Calu3 (cell line): ENCODE results near the gene SYNPO. TPM values are rescaled to one million over a fixed set of nuclear protein-coding genes. Genes with fewer than 3 reads are reported as not detected.
A peak's percentile ranks its signal among the peaks of the same experiment; 100 is the strongest.

Source experiments
- BruUV-seq: library from RNA; stranded (reverse); fragments of 400-500 nt; replicated peaks from 2 replicates; lab custom pipeline; 2021; lab: Mats Ljungman, UMichigan
- CTCF ChIA-PET: fragments of 300-600 bp; sonication (Branson Sonifier 250); formaldehyde crosslinking; loops from one replicate; lab custom pipeline; 2022; ENCODE audit warnings: antibody characterized with exemption; lab: Charles Lee
- DNase-seq: peaks from one replicate; pipeline ENCODE4 v3.0.0; 2022
- H3K27ac Mint-ChIP-seq: one replicate; pipeline ENCODE4 v1.8.0; 2022; ENCODE audit warnings: mixed read lengths; ENCODE audit not compliant: unreplicated experiment
- H3K27me3 Mint-ChIP-seq: one replicate; pipeline ENCODE4 v1.8.0; 2022; ENCODE audit warnings: mixed read lengths; ENCODE audit not compliant: unreplicated experiment
- H3K36me3 Mint-ChIP-seq: one replicate; pipeline ENCODE4 v1.8.0; 2022; ENCODE audit warnings: mild to moderate bottlenecking, moderate library complexity, mixed read lengths; ENCODE audit not compliant: insufficient read depth, unreplicated experiment
- H3K4me1 Mint-ChIP-seq: one replicate; pipeline ENCODE4 v1.8.0; 2022; ENCODE audit warnings: mild to moderate bottlenecking, low read depth, mixed read lengths; ENCODE audit not compliant: unreplicated experiment
- H3K4me3 Mint-ChIP-seq: one replicate; pipeline ENCODE4 v1.8.0; 2022; ENCODE audit warnings: mild to moderate bottlenecking, low read depth, moderate library complexity, mixed read lengths; ENCODE audit not compliant: unreplicated experiment
- H3K9me3 Mint-ChIP-seq: one replicate; pipeline ENCODE4 v1.8.0; 2022; ENCODE audit warnings: low read depth, mixed read lengths; ENCODE audit not compliant: unreplicated experiment
- CTCF ChIP-seq: fragments of 200-600 bp; IDR thresholded peaks from one replicate; pipeline ENCODE4 v1.8.0; 2022; ENCODE audit warnings: antibody characterized with exemption; ENCODE audit not compliant: unreplicated experiment
- intact Hi-C: fragments of 100-400 bp; cut with micrococcal nuclease; formaldehyde crosslinking; loops from one replicate; pipeline ENCODE4 v1.10.0; 2022; ENCODE audit not compliant: unreplicated experiment
- total RNA-seq: library from RNA; stranded (reverse); gene quantifications from 2 replicates; pipeline ENCODE4 v1.2.3, GENCODE V29; 2022

The SYNPO gene
- total RNA-seq, 1 experiment from 2014 or later, result 0.92 TPM

- H3K36me3 Mint-ChIP-seq, result peaks cover 9% of the 10 kb centered on the region
- H3K9me3 Mint-ChIP-seq, result no peaks in the 10 kb centered on the region
- no peak overlapping the region for H3K4me3 Mint-ChIP-seq
- H3K27me3 Mint-ChIP-seq, result no peaks in the 10 kb centered on the region
- CTCF ChIA-PET, result no interaction called here
- no peak for TF ChIP-seq CTCF
- DNase-seq, result no peak
- H3K27ac Mint-ChIP-seq, result no peak overlapping the region
- BruUV-seq, result no TSS peak
- H3K4me1 Mint-ChIP-seq, result peaks cover 11% of the 10 kb centered on the region
- intact Hi-C loops, result no loop called here
Measured at GRCh38 chr5:150598821-150599273, 41.6 kb upstream of the SYNPO start.

GRCh38 chr5:150599281-150599680 lies 41.2 kb upstream of the SYNPO start:
- peaks cover 9% of the 10 kb centered on the region for H3K36me3 Mint-ChIP-seq
- no peaks in the 10 kb centered on the region for H3K27me3 Mint-ChIP-seq
- BruUV-seq, result no TSS peak
- H3K9me3 Mint-ChIP-seq, result no peaks in the 10 kb centered on the region
- H3K27ac Mint-ChIP-seq, result peak overlapping the region; percentile 71
- CTCF ChIA-PET, result no interaction called here
- no peak overlapping the region for H3K4me3 Mint-ChIP-seq
- intact Hi-C loops, result no loop called here
- DNase-seq, result no peak
- H3K4me1 Mint-ChIP-seq, result peaks cover 11% of the 10 kb centered on the region
- no peak for TF ChIP-seq CTCF

GRCh38 chr5:150599917-150600511 lies 40.4 kb upstream of the SYNPO start:
- peak overlapping the region; percentile 71 for H3K27ac Mint-ChIP-seq
- no peak for TF ChIP-seq CTCF
- CTCF ChIA-PET, result no interaction called here
- intact Hi-C loops, result no loop called here
- no peaks in the 10 kb centered on the region for H3K9me3 Mint-ChIP-seq
- peak; percentile 98 for DNase-seq
- no peak overlapping the region for H3K4me3 Mint-ChIP-seq
- BruUV-seq, result no TSS peak
- H3K36me3 Mint-ChIP-seq, result peaks cover 9% of the 10 kb centered on the region
- peaks cover 11% of the 10 kb centered on the region for H3K4me1 Mint-ChIP-seq
- peaks cover 3% of the 10 kb centered on the region for H3K27me3 Mint-ChIP-seq

GRCh38 chr5:150600616-150601490 lies 39.6 kb upstream of the SYNPO start:
- CTCF ChIA-PET, result no interaction called here
- Mint-ChIP-seq H3K4me1 (peaks cover 17% of the 10 kb centered on the region), H3K27me3 (peaks cover 8% of the 10 kb centered on the region), H3K4me3 (no peak overlapping the region), H3K9me3 (no peaks in the 10 kb centered on the region), H3K27ac (no peak overlapping the region), H3K36me3 (peaks cover 9% of the 10 kb centered on the region)
- no peak for TF ChIP-seq CTCF
- DNase-seq, result no peak
- BruUV-seq, result no TSS peak
- intact Hi-C loops, result no loop called here
